Measurements from ENCODE around the gene UFL1. TPM values are rescaled to one million over a fixed set of nuclear protein-coding genes. Genes with fewer than 3 reads are reported as not detected.

UFL1 gene
- total and polyA plus RNA-seq, 2 of the 8 experiments (the other 6 are each of a cell fraction or from before 2014, with no cell fraction given), result 2.2 to 10.2 TPM

- DNase-seq (ENCODE audit: low read depth in 1 of 2, low spot score in 2 of 2) (no peak), FAIRE-seq (no peak)
- Histone ChIP-seq H2BK12ac (ENCODE audit: low read depth, low read length) (no peak overlapping the region), H3K9me3 (ENCODE audit: insufficient read depth in 2 of 2, low read depth in 1 of 2, low read length in 1 of 2) (peaks cover 0 to 4% of the 10 kb centered on the region in 2 experiments; a peak in 1 of 4 replicates), H2BK120ac (replicated peaks; ENCODE audit: low read depth, low read length) (no peak overlapping the region), H4K91ac (replicated peaks; ENCODE audit: insufficient read length, low read length) (no peak overlapping the region), H4K5ac (ENCODE audit: insufficient read length, low read depth, low read length) (no peak overlapping the region), H3K18ac (ENCODE audit: extremely low read depth, low read length) (no peak overlapping the region), H3K79me1 (ENCODE audit: low read depth, low read length) (no peaks in the 10 kb centered on the region), H3K4me1 (replicated peaks in 1 of 4; ENCODE audit: control insufficient read depth in 3 of 4, insufficient read depth in 4 of 4, low read length in 3 of 4) (no peaks in the 10 kb centered on the region), H3K79me2 (ENCODE audit: control insufficient read depth in 1 of 2, insufficient read depth in 2 of 2, low read length in 2 of 2) (no peaks in the 10 kb centered on the region), H3K23ac (ENCODE audit: insufficient read length) (no peak overlapping the region), H3K56ac (replicated peaks; ENCODE audit: insufficient read length, low read depth, low read length) (no peak overlapping the region), H3K4ac (replicated peaks; ENCODE audit: insufficient read length, low read depth, low read length) (no peak overlapping the region), H2BK5ac (ENCODE audit: low read depth, low read length) (no peak overlapping the region), H3K4me3 (ENCODE audit: extremely low read depth in 1 of 4, insufficient read depth in 2 of 4, low read depth in 3 of 4, low read length in 4 of 4) (no peak overlapping the region), H4K8ac (ENCODE audit: extremely low read depth, insufficient read depth, low read length) (no peak overlapping the region), H3K23me2 (ENCODE audit: low read depth, low read length) (no peaks in the 10 kb centered on the region; the same call in 1 of the 2 replicates), H3K36me3 (ENCODE audit: control insufficient read depth in 2 of 4, insufficient read depth in 4 of 4, low read length in 3 of 4) (peaks cover 0 to 4% (median 0%) of the 10 kb centered on the region in 4 experiments; a peak in 2 of 8 replicates), H3K9ac (replicated peaks in 1 of 4; ENCODE audit: extremely low read depth in 1 of 4, low read depth in 3 of 4, low read length in 3 of 4) (no peak overlapping the region), H3K4me2 (ENCODE audit: insufficient read depth in 1 of 2, low read depth in 2 of 2, low read length in 2 of 2) (no peak overlapping the region), H3K14ac (ENCODE audit: insufficient read length) (no peak overlapping the region), H2BK20ac (ENCODE audit: low read length) (no peak overlapping the region), H3K27ac (ENCODE audit: low read depth, low read length) (no peak overlapping the region), H2BK15ac (ENCODE audit: low read length) (no peak overlapping the region), H4K20me1 (replicated peaks in 1 of 2; ENCODE audit: control insufficient read depth in 1 of 2, insufficient read depth in 2 of 2, low read length in 2 of 2) (no peaks in the 10 kb centered on the region), H3K27me3 (replicated peaks in 1 of 4; ENCODE audit: control insufficient read depth in 3 of 4, extremely low read depth in 1 of 4, insufficient read depth in 3 of 4, low read length in 3 of 4) (no peaks in the 10 kb centered on the region), H2AFZ (ENCODE audit: low read length) (no peak overlapping the region), H2AK5ac (ENCODE audit: low read depth, low read length) (no peak overlapping the region)
- POLR2A ChIA-PET (ENCODE audit: partially characterized antibody), result no interaction called here
- 89% methylated on average over 2 of the region's 2 CpGs; no CpG with 5 or more reads in 1 of the 2 experiments for WGBS, 2 experiments (ENCODE audit: extremely low coverage in 1 of 2, insufficient coverage in 1 of 2, insufficient read length in 1 of 2, insufficient replicate concordance in 2 of 2, low coverage in 1 of 2, low lambda C conversion rate in 2 of 2, missing lambda C conversion rate in 1 of 2)
- CTCF ChIA-PET (ENCODE audit: partially characterized antibody), result no interaction called here
- TF ChIP-seq RXRA (IDR thresholded peaks at IDR 0.05; ENCODE audit: insufficient read depth, low read depth, low read length), result no peak
Observed at GRCh38 chr6:96509281-96509680, 12.3 kb upstream of the UFL1 start.

Data from H1 (cell line).